ENCODE data around the gene B3GNT4. TPM values are rescaled to one million over a fixed set of nuclear protein-coding genes. Genes with fewer than 3 reads are reported as not detected.
A peak's percentile ranks its signal among the peaks of the same experiment; 100 is the strongest.

Gene B3GNT4
- total and polyA plus RNA-seq, 2 of the 8 experiments (the other 6 are each of a cell fraction or from before 2014, with no cell fraction given) = 1.1 to 1.4 TPM

DNA sequence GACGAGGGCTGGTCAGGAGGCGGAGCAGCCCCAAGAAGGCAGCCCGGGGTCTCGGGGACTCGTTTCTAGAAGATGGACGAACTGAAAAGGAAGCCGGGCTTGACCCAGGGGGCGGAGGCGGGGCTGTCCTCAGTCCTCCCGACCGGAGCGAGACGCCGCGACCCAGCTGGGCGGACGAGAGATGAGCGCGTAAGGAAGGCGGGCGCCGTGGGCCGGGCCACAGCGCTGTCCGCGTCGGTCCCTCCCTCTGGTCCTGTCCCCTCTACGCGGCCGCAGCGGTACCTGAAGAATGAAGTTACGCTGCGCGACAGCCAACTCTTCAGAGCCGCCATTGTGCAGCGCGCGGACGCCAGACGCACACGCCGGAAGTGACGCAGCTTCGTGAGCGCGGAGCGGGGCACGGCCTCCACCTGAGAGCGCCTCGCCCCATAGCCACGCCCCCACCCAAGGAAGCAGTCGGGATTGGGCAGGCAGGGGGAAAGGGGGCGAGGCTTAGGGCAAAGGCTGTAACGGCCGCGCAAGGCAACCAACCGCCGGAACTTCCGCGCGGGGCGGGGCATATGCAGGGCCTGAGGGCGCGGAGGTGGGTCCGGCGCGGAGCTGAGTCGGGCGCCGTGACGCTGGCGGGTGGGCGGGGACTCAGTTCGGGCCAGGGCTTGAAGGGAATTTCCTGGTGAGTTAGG lies 22.3 kb downstream of the B3GNT4 start, which contains the start of gene DIABLO:
Gene DIABLO, minus strand, starts transcription at position 370 of the 683 bp plus-strand sequence. Its CDS starts 38 bp downstream, at position 332.
- peak within 1 kb of the TSS; percentile 81 to 86 for H3K4me2 ChIP-seq (ENCODE audit: insufficient read depth in 1 of 2, low read depth in 2 of 2, low read length in 2 of 2)
- peaks cover 6 to 45% of the 10 kb centered on the region in 2 experiments for H3K79me2 ChIP-seq (ENCODE audit: control insufficient read depth in 1 of 2, insufficient read depth in 2 of 2, low read length in 2 of 2)
- H2BK20ac ChIP-seq (ENCODE audit: low read length) = no peak within 1 kb of the TSS
- peak within 1 kb of the TSS; percentile 35 for H4K5ac ChIP-seq (ENCODE audit: insufficient read length, low read depth, low read length)
- 2% methylated on average over 34 of the region's 74 CpGs; no CpG with 5 or more reads in 1 of the 2 experiments for WGBS, 2 experiments (ENCODE audit: extremely low coverage in 1 of 2, insufficient coverage in 1 of 2, insufficient read length in 1 of 2, insufficient replicate concordance in 2 of 2, low coverage in 1 of 2, low lambda C conversion rate in 2 of 2, missing lambda C conversion rate in 1 of 2)
- no peak within 1 kb of the TSS for H3K18ac ChIP-seq (ENCODE audit: extremely low read depth, low read length)
- H3K23ac ChIP-seq (ENCODE audit: insufficient read length) = no peak within 1 kb of the TSS
- POLR2A ChIA-PET (ENCODE audit: partially characterized antibody) = interaction anchor here (0.6 to 15.7 kb wide), 10 partner anchors 8 to 174 kb away, joined by 3 to 230 read pairs (median 3); partner anchors contain the start of gene B3GNT4
- CTCF ChIA-PET (ENCODE audit: partially characterized antibody) = interaction anchor here (0.6 to 1.1 kb wide), 3 partner anchors 24 to 233 kb away, joined by 3 read pairs; no protein-coding TSS in a partner anchor
- no peak within 1 kb of the TSS for H3K4ac ChIP-seq (replicated peaks; ENCODE audit: insufficient read length, low read depth, low read length)
- H4K8ac ChIP-seq (ENCODE audit: extremely low read depth, insufficient read depth, low read length) = peak within 1 kb of the TSS; percentile 96
- peak within 1 kb of the TSS; percentile 7; the same call in 1 of the 2 replicates for H2AFZ ChIP-seq (ENCODE audit: low read length)
- no peaks in the 10 kb centered on the region; a peak in 2 of 7 replicates for H3K27me3 ChIP-seq (replicated peaks in 1 of 4; ENCODE audit: control insufficient read depth in 3 of 4, extremely low read depth in 1 of 4, insufficient read depth in 3 of 4, low read length in 3 of 4)
- no peak within 1 kb of the TSS for H3K14ac ChIP-seq (ENCODE audit: insufficient read length)
- no peak within 1 kb of the TSS for H2BK120ac ChIP-seq (replicated peaks; ENCODE audit: low read depth, low read length)
- peak within 1 kb of the TSS; percentile 94 for H2BK5ac ChIP-seq (ENCODE audit: low read depth, low read length)
- peaks cover 3 to 14% (median 10%) of the 10 kb centered on the region in 4 experiments for H3K4me1 ChIP-seq (replicated peaks in 1 of 4; ENCODE audit: control insufficient read depth in 3 of 4, insufficient read depth in 4 of 4, low read length in 3 of 4)
- H2AK5ac ChIP-seq (ENCODE audit: low read depth, low read length) = no peak within 1 kb of the TSS
- peak within 1 kb of the TSS; percentile 90 to 97 (median 96) for H3K9ac ChIP-seq (replicated peaks in 1 of 4; ENCODE audit: extremely low read depth in 1 of 4, low read depth in 3 of 4, low read length in 3 of 4)
- no peak within 1 kb of the TSS for H2BK15ac ChIP-seq (ENCODE audit: low read length)
- H3K56ac ChIP-seq (replicated peaks; ENCODE audit: insufficient read length, low read depth, low read length) = peak within 1 kb of the TSS; percentile 46
- no peaks in the 10 kb centered on the region for H3K9me3 ChIP-seq (ENCODE audit: insufficient read depth in 2 of 2, low read depth in 1 of 2, low read length in 1 of 2)
- FAIRE-seq (peak; percentile 82), DNase-seq (ENCODE audit: low read depth in 1 of 2, low spot score in 2 of 2) (peak; percentile 97 to 99)
- H3K4me3 ChIP-seq (ENCODE audit: extremely low read depth in 1 of 4, insufficient read depth in 2 of 4, low read depth in 3 of 4, low read length in 4 of 4) = peak within 1 kb of the TSS; percentile 83 to 100 (median 96)
- peaks cover 0 to 6% of the 10 kb centered on the region in 2 experiments for H4K20me1 ChIP-seq (replicated peaks in 1 of 2; ENCODE audit: control insufficient read depth in 1 of 2, insufficient read depth in 2 of 2, low read length in 2 of 2)
- H3K79me1 ChIP-seq (ENCODE audit: low read depth, low read length) = peaks cover 6% of the 10 kb centered on the region; the same call in 1 of the 2 replicates
- peak within 1 kb of the TSS; percentile 91 for H3K27ac ChIP-seq (ENCODE audit: low read depth, low read length)
- H2BK12ac ChIP-seq (ENCODE audit: low read depth, low read length) = no peak within 1 kb of the TSS
- peaks cover 0 to 23% (median 13%) of the 10 kb centered on the region in 4 experiments; a peak in 7 of 8 replicates for H3K36me3 ChIP-seq (ENCODE audit: control insufficient read depth in 2 of 4, insufficient read depth in 4 of 4, low read length in 3 of 4)
- peaks cover 2% of the 10 kb centered on the region; the same call in 1 of the 2 replicates for H3K23me2 ChIP-seq (ENCODE audit: low read depth, low read length)
- peak within 1 kb of the TSS; percentile 45 for H4K91ac ChIP-seq (replicated peaks; ENCODE audit: insufficient read length, low read length)
- TF ChIP-seq GTF2F1 (IDR thresholded peaks at IDR 0.05; ENCODE audit: borderline replicate concordance, low read depth, low read length) (no peak; the same call in 1 of the 2 replicates), CREB1 (IDR thresholded peaks at IDR 0.05) (peak; percentile 98), YY1 (IDR thresholded peaks at IDR 0.05; ENCODE audit: low read depth, low read length) (peak; percentile 96), SIX5 (IDR thresholded peaks at IDR 0.05; ENCODE audit: low read depth, low read length) (no peak), SP2 (IDR thresholded peaks at IDR 0.05; ENCODE audit: low read length) (no peak), BCL11A (IDR thresholded peaks at IDR 0.05; ENCODE audit: low read depth in 2 of 2, low read length in 2 of 2) (no peak), RBBP5 (IDR thresholded peaks at IDR 0.05; ENCODE audit: borderline replicate concordance, low read depth, low read length) (peak; percentile 77; the same call in 1 of the 2 replicates), GABPA (IDR thresholded peaks at IDR 0.05; ENCODE audit: borderline replicate concordance, insufficient read depth, low read length) (peak; percentile 83; the same call in 1 of the 2 replicates), EGR1 (IDR thresholded peaks at IDR 0.05; ENCODE audit: borderline replicate concordance, low read depth, low read length) (no peak), TBP (IDR thresholded peaks at IDR 0.05; ENCODE audit: low read depth, low read length) (peak; percentile 92)
- TF ChIP-seq, protein P1, sequence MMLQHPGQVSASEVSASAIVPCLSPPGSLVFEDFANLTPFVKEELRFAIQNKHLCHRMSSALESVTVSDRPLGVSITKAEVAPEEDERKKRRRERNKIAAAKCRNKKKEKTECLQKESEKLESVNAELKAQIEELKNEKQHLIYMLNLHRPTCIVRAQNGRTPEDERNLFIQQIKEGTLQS (IDR thresholded peaks at IDR 0.05; ENCODE audit: insufficient read depth, low read depth, low read length) = peak; percentile 41; the same call in 1 of the 2 replicates

Data from H1 (cell line).